ENCODE data around the gene YTHDF2. TPM values are rescaled to one million over a fixed set of nuclear protein-coding genes. Genes with fewer than 3 reads are reported as not detected.

YTHDF2 gene
- total and polyA plus RNA-seq, 12 donors = 41.0 to 95.0 (median 67.7) TPM

DNA sequence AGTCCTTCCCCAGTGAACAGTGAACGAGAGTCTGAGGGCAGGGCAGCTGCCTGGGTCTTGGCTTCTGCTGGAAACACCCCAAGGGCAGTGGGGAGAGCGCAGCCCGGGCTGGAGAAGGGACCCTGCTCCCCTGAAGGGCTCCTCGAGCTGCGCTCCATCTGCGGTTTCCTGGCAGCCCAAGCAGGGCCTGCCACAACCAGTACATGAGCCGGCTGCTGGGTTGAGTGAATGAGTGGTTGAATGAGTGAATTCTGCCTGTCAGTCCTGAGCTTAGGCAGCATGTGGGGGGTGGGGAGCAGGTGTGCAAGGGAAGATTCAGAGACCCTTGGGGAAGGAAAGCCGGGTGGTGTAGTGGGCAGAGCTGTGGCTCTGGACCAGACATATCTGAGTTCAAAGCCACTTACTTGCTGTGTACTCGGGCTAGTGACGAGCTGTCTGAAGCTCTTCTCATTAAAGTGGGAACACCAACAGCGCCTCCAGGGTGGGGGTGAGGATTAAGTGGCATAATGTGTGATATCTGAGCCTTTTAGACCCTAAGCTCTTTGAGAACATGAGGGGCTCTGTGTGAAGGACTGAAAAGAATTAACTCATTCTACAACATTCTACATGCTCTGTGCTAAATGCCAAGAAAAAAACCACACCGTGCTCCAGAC, 78.9 kb downstream of the YTHDF2 start:
- no peak overlapping the region for H3K4me3 ChIP-seq
- H3K36me3 ChIP-seq (replicated peaks in 1 of 2) = no peaks in the 10 kb centered on the region
- TF ChIP-seq, protein P1, sequence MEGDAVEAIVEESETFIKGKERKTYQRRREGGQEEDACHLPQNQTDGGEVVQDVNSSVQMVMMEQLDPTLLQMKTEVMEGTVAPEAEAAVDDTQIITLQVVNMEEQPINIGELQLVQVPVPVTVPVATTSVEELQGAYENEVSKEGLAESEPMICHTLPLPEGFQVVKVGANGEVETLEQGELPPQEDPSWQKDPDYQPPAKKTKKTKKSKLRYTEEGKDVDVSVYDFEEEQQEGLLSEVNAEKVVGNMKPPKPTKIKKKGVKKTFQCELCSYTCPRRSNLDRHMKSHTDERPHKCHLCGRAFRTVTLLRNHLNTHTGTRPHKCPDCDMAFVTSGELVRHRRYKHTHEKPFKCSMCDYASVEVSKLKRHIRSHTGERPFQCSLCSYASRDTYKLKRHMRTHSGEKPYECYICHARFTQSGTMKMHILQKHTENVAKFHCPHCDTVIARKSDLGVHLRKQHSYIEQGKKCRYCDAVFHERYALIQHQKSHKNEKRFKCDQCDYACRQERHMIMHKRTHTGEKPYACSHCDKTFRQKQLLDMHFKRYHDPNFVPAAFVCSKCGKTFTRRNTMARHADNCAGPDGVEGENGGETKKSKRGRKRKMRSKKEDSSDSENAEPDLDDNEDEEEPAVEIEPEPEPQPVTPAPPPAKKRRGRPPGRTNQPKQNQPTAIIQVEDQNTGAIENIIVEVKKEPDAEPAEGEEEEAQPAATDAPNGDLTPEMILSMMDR (IDR thresholded peaks at IDR 0.05) = no peak
- no peak for TF ChIP-seq POLR2A (IDR thresholded peaks at IDR 0.05)
- peaks cover 35% of the 10 kb centered on the region for H3K27me3 ChIP-seq
- DNase-seq = no peak
- H3K27ac ChIP-seq = peak overlapping the region in 1 of 5 donors; percentile 17
- intact Hi-C loops (cut with DNase I) = no loop called here
- H3K4me1 ChIP-seq (replicated peaks in 1 of 2) = no peaks in the 10 kb centered on the region
- WGBS, 4 donors = 38 to 56% (median 48%) methylated on average over 5 to 12 of the region's 12 CpGs
- no peaks in the 10 kb centered on the region for H3K9me3 ChIP-seq (replicated peaks in 1 of 3)

DNA sequence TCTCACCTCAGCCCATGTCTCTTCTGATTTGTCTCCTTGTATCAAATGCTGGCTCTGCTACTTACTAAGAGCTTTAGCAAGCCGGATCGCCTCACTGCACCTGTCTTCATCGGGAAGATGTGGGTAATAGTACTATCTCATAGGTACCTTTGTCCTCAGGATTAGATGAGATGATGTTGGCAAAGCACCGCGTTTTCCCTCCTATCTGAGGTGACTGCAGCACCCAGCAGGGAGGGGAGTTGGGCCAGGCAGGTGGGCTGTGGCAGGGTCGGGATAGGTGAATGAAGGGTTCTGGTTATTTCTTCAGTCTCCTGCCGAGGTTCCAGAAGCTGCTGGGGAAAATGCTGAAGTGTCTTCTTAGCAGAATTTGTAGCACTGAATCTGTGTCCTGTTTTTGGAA, 80.4 kb downstream of the YTHDF2 start:
- 72 to 79% (median 73%) methylated on average over 7 of the region's 7 CpGs for WGBS, 4 donors
- TF ChIP-seq POLR2A (IDR thresholded peaks at IDR 0.05) = no peak
- TF ChIP-seq, protein P1 (IDR thresholded peaks at IDR 0.05) = no peak
- intact Hi-C loops (cut with DNase I) = no loop called here
- DNase-seq = no peak
- Histone ChIP-seq H3K27ac (no peak overlapping the region), H3K27me3 (peaks cover 27% of the 10 kb centered on the region), H3K4me3 (no peak overlapping the region), H3K9me3 (replicated peaks in 1 of 3) (no peaks in the 10 kb centered on the region), H3K4me1 (replicated peaks in 1 of 2) (no peaks in the 10 kb centered on the region), H3K36me3 (replicated peaks in 1 of 2) (no peaks in the 10 kb centered on the region)

DNA sequence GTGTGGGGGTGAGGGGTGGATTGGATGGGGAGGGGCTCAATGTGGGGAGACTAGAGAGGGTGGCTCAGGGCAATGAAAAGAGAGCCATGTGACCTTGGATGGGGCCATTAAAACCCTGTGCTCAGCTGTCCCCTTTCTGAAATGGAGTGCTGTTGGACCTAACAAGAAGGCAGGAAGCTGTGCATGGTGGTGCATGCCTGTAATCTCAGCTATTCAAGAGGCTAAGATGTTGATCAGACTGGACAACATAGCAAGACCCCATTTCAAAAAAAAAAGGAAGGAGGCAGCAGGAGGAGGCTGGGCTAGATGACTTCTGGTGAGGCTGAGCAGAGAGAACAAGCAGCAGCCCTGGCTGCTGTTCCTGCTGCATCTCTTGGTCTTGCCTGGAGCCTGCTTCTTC, 82.3 kb downstream of the YTHDF2 start:
- intact Hi-C loops (cut with DNase I) = no loop called here
- TF ChIP-seq POLR2A (IDR thresholded peaks at IDR 0.05) = no peak
- TF ChIP-seq, protein P1 (IDR thresholded peaks at IDR 0.05) = no peak
- H3K9me3 ChIP-seq (replicated peaks in 1 of 3) = no peaks in the 10 kb centered on the region
- no peak overlapping the region for H3K4me3 ChIP-seq
- no peak for DNase-seq
- no peaks in the 10 kb centered on the region for H3K4me1 ChIP-seq (replicated peaks in 1 of 2)
- no peaks in the 10 kb centered on the region for H3K36me3 ChIP-seq (replicated peaks in 1 of 2)
- H3K27me3 ChIP-seq = peaks cover 13% of the 10 kb centered on the region
- H3K27ac ChIP-seq = no peak overlapping the region

Small RNA genes lying within 50 kb of the gene (small RNA-seq; reads per million reads assigned to genes)
- gene RF00422 = 0 reads per million in 2 donors

Other genes starting within 250 kb of the YTHDF2 start
- gene RCC1, start 230.9 kb upstream of the YTHDF2 start, total RNA-seq = 10 to 100 TPM; 12.6 to 24.4 (median 16.9) TPM
- gene RCC1, start 230.9 kb upstream of the YTHDF2 start, polyA plus RNA-seq = 10 to 100 TPM; 13.0 to 18.8 (median 17.6) TPM
- gene TRNAU1AP, start 183.9 kb upstream of the YTHDF2 start, total RNA-seq = 10 to 100 TPM in 8 of 9 donors, 1 to 10 TPM in 1; 9.5 to 26.0 (median 18.8) TPM
- 10 to 100 TPM; 18.5 to 29.0 (median 22.9) TPM for gene TRNAU1AP, start 183.9 kb upstream of the YTHDF2 start, polyA plus RNA-seq
- 1 to 10 TPM in 8 of 9 donors, under 1 TPM in 1; 0.94 to 7.2 (median 3.9) TPM for gene RAB42, start 144.7 kb upstream of the YTHDF2 start, total RNA-seq
- gene RAB42, start 144.7 kb upstream of the YTHDF2 start, polyA plus RNA-seq = 1 to 10 TPM in 2 of 3 donors, under 1 TPM in 1; 0.46 to 7.1 (median 1.0) TPM
- 10 to 100 TPM; 12.2 to 26.8 (median 19.2) TPM for gene TAF12, start 93.9 kb upstream of the YTHDF2 start, total RNA-seq
- gene TAF12, start 93.9 kb upstream of the YTHDF2 start, polyA plus RNA-seq = 10 to 100 TPM; 24.8 to 35.0 (median 28.2) TPM
- gene RNU11, start 88.3 kb upstream of the YTHDF2 start, total RNA-seq = not detected
- not detected for gene RNU11, start 88.3 kb upstream of the YTHDF2 start, polyA plus RNA-seq
- 10 to 100 TPM in 4 of 9 donors, 1 to 10 TPM in 5; 6.3 to 27.0 (median 10.0) TPM for gene GMEB1, start 68.2 kb upstream of the YTHDF2 start, total RNA-seq
- 1 to 10 TPM; 3.6 to 9.0 (median 4.0) TPM for gene GMEB1, start 68.2 kb upstream of the YTHDF2 start, polyA plus RNA-seq
- gene OPRD1, start 75.2 kb downstream of the YTHDF2 start, total RNA-seq = 1 to 10 TPM in 1 of 9 donors, under 1 TPM in 4, not detected in 4; 0.06 to 1.8 (median 0.44) TPM
- under 1 TPM; 0.17 to 0.56 (median 0.26) TPM for gene OPRD1, start 75.2 kb downstream of the YTHDF2 start, polyA plus RNA-seq
- gene EPB41, start 177.6 kb downstream of the YTHDF2 start, total RNA-seq = 10 to 100 TPM; 25.5 to 49.5 (median 32.5) TPM
- 10 to 100 TPM in 2 of 3 donors, 1 to 10 TPM in 1; 6.6 to 23.8 (median 10.2) TPM for gene EPB41, start 177.6 kb downstream of the YTHDF2 start, polyA plus RNA-seq